ENCODE measurements around the gene SLC22A15. TPM values are rescaled to one million over a fixed set of nuclear protein-coding genes. Genes with fewer than 3 reads are reported as not detected.

Gene SLC22A15
- total RNA-seq, 4 donors from 2014 or later: 1.7 to 8.8 (median 4.8) TPM

DNA sequence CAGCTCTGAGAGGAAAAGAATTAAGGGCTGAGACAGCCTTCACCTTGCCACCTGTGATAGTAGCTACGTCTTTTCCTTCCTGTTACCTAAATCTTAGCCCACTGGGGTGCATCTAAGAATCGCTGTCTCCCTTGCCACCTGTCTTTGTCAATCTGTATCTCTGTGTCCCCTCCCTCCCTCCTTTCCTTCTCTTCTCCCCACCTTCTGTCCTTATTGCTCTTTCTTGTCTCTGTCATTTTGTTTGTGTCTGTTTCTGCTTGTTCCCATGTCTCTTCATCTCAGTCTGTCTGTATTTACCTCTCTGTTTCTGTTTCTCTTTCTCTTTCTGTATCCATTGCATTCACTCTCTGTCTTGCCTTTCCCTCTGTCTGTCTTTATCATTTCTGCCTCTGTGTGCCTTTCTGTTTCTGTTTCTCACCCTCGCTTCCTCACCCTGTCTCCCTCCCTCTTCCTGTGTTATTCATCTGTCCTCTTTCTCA lies 30.2 kb downstream of the SLC22A15 start:
- Histone ChIP-seq H3K27ac (no peak overlapping the region), H3K9me3 (no peaks in the 10 kb centered on the region), H3K27me3 (no peaks in the 10 kb centered on the region), H3K4me3 (no peak overlapping the region), H3K36me3 (peaks cover 0 to 13% (median 0%) of the 10 kb centered on the region in 3 donors), H3K4me1 (no peaks in the 10 kb centered on the region)
- DNase-seq (ENCODE audit: low spot score in 2 of 2): no peak
- WGBS, 2 donors: 82 to 91% methylated on average over 3 of the region's 3 CpGs
- no peak for TF ChIP-seq EP300 (IDR thresholded peaks at IDR 0.05)
- TF ChIP-seq, protein P1, sequence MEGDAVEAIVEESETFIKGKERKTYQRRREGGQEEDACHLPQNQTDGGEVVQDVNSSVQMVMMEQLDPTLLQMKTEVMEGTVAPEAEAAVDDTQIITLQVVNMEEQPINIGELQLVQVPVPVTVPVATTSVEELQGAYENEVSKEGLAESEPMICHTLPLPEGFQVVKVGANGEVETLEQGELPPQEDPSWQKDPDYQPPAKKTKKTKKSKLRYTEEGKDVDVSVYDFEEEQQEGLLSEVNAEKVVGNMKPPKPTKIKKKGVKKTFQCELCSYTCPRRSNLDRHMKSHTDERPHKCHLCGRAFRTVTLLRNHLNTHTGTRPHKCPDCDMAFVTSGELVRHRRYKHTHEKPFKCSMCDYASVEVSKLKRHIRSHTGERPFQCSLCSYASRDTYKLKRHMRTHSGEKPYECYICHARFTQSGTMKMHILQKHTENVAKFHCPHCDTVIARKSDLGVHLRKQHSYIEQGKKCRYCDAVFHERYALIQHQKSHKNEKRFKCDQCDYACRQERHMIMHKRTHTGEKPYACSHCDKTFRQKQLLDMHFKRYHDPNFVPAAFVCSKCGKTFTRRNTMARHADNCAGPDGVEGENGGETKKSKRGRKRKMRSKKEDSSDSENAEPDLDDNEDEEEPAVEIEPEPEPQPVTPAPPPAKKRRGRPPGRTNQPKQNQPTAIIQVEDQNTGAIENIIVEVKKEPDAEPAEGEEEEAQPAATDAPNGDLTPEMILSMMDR (IDR thresholded peaks at IDR 0.05): no peak
- TF ChIP-seq POLR2A (IDR thresholded peaks at IDR 0.05): no peak

DNA sequence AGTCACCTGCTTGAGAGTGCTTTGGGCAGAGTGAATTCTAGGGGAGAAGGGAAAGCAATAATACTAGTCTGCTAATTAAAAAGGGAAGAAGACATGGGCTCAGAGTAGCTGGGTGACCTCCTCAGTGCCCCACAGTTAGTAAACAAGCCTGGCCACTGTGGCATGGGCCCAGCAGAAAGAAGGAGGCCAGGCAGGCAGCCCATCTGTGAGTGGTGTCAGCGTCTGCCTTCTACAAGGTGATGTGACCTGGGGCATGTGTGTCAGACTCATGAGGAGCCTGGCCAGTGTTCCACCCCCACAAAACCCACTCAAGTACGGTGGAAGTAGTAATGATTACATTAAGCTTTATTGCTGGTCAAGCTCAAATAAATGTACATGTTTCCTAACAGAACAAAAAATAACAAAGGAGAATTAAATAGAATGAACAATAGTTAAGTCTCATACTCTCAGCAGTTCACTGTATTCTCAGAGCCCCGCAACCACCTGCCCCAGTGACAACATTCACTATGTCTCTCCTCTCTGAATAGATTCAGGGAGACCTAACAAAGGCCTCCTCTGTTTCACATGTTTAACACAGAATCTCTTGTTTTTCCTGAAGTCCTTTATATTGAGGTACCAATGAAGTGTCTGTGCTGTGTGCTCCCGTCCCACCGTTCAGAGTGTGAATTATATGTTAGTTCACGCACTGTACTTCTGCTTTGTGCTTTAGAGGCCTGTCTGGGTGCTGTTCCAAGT lies 32.5 kb downstream of the SLC22A15 start:
- H3K4me3 ChIP-seq: no peak overlapping the region
- no peak for DNase-seq (ENCODE audit: low spot score in 2 of 2)
- WGBS, 2 donors: 47 to 54% methylated on average over 6 of the region's 6 CpGs
- H3K4me1 ChIP-seq: no peaks in the 10 kb centered on the region
- H3K9me3 ChIP-seq: no peaks in the 10 kb centered on the region
- TF ChIP-seq POLR2A (IDR thresholded peaks at IDR 0.05) (no peak), EP300 (IDR thresholded peaks at IDR 0.05) (no peak)
- TF ChIP-seq, protein P1 (IDR thresholded peaks at IDR 0.05): no peak
- H3K36me3 ChIP-seq: no peaks in the 10 kb centered on the region
- no peak overlapping the region for H3K27ac ChIP-seq
- H3K27me3 ChIP-seq: no peaks in the 10 kb centered on the region

DNA sequence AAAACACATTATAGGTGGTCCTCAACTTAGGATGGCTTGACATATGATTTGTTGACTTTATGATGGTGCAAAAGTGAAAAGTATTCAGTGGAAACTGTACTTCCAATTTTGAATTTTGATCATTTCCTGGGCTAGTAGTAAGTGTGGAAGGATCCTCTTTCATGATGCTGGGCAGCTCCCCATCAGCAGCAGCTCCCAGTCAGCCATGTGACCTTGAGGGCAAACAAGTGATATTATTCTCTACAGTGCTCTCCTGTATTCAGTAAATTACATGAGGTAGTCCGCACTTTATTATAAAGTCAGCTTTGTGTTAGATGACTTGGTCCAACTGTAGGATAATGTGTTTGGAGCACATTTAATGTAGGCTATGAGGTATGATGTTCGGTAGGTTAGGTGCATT lies 36.4 kb downstream of the SLC22A15 start:
- TF ChIP-seq, protein P1 (IDR thresholded peaks at IDR 0.05): no peak
- TF ChIP-seq POLR2A (IDR thresholded peaks at IDR 0.05) (no peak), EP300 (IDR thresholded peaks at IDR 0.05) (no peak)
- no peak overlapping the region for H3K4me3 ChIP-seq
- no peaks in the 10 kb centered on the region for H3K27me3 ChIP-seq
- H3K27ac ChIP-seq: no peak overlapping the region
- no peaks in the 10 kb centered on the region for H3K36me3 ChIP-seq
- DNase-seq (ENCODE audit: low spot score in 2 of 2): no peak
- no peaks in the 10 kb centered on the region for H3K4me1 ChIP-seq
- no peaks in the 10 kb centered on the region for H3K9me3 ChIP-seq
- WGBS, 2 donors: 85 to 91% methylated on average over 2 of the region's 2 CpGs

DNA sequence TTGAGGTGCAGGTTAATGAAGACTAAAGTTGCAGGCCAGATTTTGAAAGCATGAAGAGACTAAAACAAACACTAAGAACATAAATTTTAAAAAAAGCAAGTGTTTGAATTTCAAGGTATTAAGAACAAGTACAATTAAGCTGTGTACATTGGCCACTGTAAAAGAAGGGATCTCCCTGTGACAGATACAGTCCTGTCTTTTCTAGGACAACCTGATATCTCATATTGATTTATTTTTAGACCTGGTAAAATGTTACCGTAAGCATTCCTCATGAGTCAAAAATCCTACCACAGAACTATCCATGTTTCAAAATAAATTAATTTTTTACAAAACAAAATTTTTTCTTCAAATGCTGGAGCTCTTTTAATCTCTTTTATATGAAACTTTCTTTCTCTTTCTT lies 39.4 kb downstream of the SLC22A15 start:
- no peak overlapping the region for H3K4me3 ChIP-seq
- H3K9me3 ChIP-seq: no peaks in the 10 kb centered on the region
- no peak for TF ChIP-seq POLR2A (IDR thresholded peaks at IDR 0.05)
- TF ChIP-seq, protein P1 (IDR thresholded peaks at IDR 0.05): no peak
- no peak for TF ChIP-seq EP300 (IDR thresholded peaks at IDR 0.05)
- DNase-seq (ENCODE audit: low spot score in 2 of 2): no peak
- no peak overlapping the region for H3K27ac ChIP-seq
- H3K4me1 ChIP-seq: no peaks in the 10 kb centered on the region
- H3K36me3 ChIP-seq: no peaks in the 10 kb centered on the region
- WGBS, 2 donors: 86 to 95% methylated on average over 1 of the region's 1 CpG
- H3K27me3 ChIP-seq: no peaks in the 10 kb centered on the region

DNA sequence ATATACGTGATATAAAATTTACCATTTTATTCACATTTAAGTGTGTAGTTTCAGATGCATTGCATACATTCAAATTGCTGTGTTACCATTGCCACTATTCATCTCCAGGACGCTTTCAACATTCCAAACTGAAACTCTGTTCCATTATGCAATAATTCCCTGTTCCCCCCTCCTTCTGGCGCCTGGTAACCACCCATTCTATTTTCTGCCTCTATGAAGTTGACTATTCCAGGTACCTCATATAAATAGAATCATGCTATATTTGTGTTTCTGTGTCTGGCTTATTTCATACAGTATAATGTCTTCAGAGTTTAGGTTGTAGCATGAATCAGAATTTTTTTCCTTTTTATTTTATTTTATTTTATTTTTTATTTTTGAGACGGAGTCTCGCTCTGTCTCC lies 41.7 kb downstream of the SLC22A15 start:
- WGBS, 2 donors: 89 to 90% methylated on average over 5 of the region's 5 CpGs
- Histone ChIP-seq H3K4me1 (no peaks in the 10 kb centered on the region), H3K27ac (no peak overlapping the region), H3K9me3 (no peaks in the 10 kb centered on the region), H3K27me3 (no peaks in the 10 kb centered on the region), H3K4me3 (no peak overlapping the region), H3K36me3 (peaks cover 0 to 9% (median 0%) of the 10 kb centered on the region in 3 donors)
- no peak for DNase-seq (ENCODE audit: low spot score in 2 of 2)
- TF ChIP-seq, protein P1 (IDR thresholded peaks at IDR 0.05): no peak
- TF ChIP-seq EP300 (IDR thresholded peaks at IDR 0.05) (no peak), POLR2A (IDR thresholded peaks at IDR 0.05) (no peak)
